GM21526 (cell line): ENCODE data around the gene PRKG1.

Experiments
- ATAC-seq: cut with Tn5 transposase; IDR thresholded peaks from one replicate; pipeline ENCODE4 v1.9.1; 2021; ENCODE audit warnings: moderate library complexity; ENCODE audit not compliant: unreplicated experiment, low FRiP score

PRKG1 gene

GRCh38 chr10:51215951-51216834, 141.9 kb downstream of the PRKG1 start:
- ATAC-seq = no peak

- ATAC-seq = no peak
Observed at GRCh38 chr10:51217505-51217904, 143.2 kb downstream of the PRKG1 start.

GRCh38 chr10:51224671-51225161, 150.4 kb downstream of the PRKG1 start:
- no peak for ATAC-seq

GRCh38 chr10:51227897-51228713, 153.8 kb downstream of the PRKG1 start:
- ATAC-seq = no peak

GRCh38 chr10:51228714-51229100, 154.4 kb downstream of the PRKG1 start:
- ATAC-seq = no peak

- ATAC-seq = no peak
Observed at GRCh38 chr10:51230887-51231585, 156.7 kb downstream of the PRKG1 start.

- no peak for ATAC-seq
Observed at GRCh38 chr10:51231754-51232153, 157.5 kb downstream of the PRKG1 start.

- ATAC-seq = no peak
Observed at GRCh38 chr10:51233337-51234100, 159.2 kb downstream of the PRKG1 start.

- ATAC-seq = no peak
Observed at GRCh38 chr10:51235865-51236264, 161.6 kb downstream of the PRKG1 start.

- no peak for ATAC-seq
Observed at GRCh38 chr10:51239006-51239405, 164.7 kb downstream of the PRKG1 start.

GRCh38 chr10:51241461-51241860, 167.2 kb downstream of the PRKG1 start:
- ATAC-seq = no peak

- no peak for ATAC-seq
Observed at GRCh38 chr10:51242393-51242792, 168.1 kb downstream of the PRKG1 start.

GRCh38 chr10:51244309-51244708, 170.0 kb downstream of the PRKG1 start:
- ATAC-seq = no peak

GRCh38 chr10:51244748-51245490, 170.6 kb downstream of the PRKG1 start:
- no peak for ATAC-seq

- no peak for ATAC-seq
Observed at GRCh38 chr10:51246156-51246555, 171.9 kb downstream of the PRKG1 start.

- ATAC-seq = no peak
Observed at GRCh38 chr10:51250278-51250920, 176.1 kb downstream of the PRKG1 start.

- no peak for ATAC-seq
Observed at GRCh38 chr10:51251110-51251509, 176.8 kb downstream of the PRKG1 start.

- no peak for ATAC-seq
Observed at GRCh38 chr10:51255381-51255780, 181.1 kb downstream of the PRKG1 start.
